GM21619 (cell line): ENCODE data around the gene CNGA1.
"Not testable (repeated sequence)": the region's sequence is repeated elsewhere in the genome, so short reads cannot be mapped to it uniquely, and the experiment has no call there.

Experiments
- ATAC-seq: cut with Tn5 transposase; IDR thresholded peaks from one replicate; pipeline ENCODE4 v1.9.1; 2021; ENCODE audit not compliant: unreplicated experiment

The CNGA1 gene

DNA sequence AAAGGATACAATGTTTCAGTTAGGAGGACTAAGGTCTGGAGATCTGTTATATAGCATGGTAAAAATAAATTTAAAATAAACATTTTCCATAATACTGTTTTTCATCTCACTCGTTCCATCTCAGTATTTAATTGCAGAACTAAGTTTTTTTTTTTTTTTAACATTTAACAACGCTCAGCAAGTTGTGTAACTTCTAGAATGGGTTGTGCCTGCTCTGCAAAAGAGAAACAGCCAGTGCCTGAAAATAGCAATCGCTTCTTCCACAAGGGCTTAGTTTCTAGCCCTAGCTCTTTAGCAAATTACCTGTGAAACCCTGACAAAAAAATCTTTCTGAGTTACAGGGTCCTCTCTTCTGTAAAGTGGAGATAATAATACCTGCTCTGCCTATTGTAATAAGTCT, 41.9 kb downstream of the CNGA1 start:
- no peak for ATAC-seq

DNA sequence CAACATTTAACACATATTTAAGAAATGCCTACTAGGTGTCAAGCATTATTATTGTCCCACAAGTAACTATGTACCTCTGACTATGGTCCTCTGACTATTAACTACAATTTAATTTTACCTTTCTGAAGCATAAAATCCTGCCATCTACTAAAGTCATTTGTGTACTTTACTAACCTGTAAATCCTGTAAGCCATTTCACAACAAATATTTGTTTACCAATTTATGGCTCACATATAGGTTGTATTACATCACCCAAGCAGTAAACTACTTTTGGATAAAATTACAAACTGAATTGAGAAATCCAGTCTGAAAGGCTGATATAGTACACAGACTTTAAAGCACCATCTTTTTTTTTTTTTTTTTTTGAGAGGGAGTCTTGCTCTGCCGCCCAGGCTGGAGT, 43.8 kb downstream of the CNGA1 start:
- ATAC-seq, result no peak

DNA sequence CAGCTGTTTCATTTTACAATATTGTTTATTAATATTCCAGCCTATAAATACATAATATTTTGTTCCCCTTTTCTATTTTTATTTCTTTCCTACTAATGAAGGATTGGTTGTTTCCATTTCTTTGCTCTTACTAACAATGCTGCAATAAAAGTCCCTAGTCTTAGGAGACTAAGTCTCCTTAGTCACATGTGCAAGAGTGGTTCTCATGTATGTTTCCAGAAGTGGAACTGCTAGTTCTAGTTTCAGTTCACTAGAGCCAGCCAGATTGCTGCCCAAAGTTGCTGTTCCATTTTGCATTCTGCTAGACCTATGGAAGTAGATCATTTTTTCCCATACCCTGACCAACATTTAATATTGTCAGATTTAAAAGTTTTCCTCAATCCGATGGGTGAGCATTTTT, 44.3 kb downstream of the CNGA1 start:
- peak; percentile 50 for ATAC-seq

DNA sequence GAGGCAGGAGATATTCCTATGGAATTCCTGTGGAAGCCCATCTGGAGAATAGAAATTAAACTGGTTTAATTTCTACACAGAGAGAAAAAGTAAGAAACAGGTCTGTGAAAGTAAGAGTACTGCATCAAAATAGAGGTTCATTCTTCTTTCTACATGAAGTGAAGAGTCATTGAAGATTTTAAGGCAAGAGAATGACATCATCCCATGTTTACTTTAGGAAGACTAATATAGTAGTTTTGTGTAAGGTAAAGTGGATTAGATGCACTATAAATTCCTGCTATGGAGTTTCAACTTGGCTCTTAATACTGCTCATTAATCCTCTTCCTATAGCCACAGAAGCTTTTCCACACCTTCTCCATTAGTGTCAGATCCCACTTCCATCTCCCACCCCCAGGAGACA, 47.6 kb downstream of the CNGA1 start:
- ATAC-seq, result no peak

DNA sequence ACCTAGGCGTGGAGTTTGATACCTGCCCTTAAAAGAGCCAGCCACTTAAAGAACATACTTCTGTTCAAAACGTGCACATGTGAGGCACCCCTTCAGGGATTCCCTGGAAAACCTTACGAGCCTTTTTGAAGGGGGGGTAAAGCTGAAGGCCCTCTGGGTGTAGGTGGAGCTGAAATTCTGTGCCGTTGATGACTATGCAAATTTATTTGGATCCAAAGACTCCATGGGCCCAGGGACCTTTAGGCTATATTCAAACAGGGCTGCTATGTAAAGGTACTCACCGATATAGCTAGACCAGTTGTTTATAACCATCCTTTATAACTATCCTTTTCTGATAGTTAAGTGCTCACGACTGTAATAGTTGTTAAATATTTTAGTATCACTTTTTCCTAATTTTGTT, 61.8 kb downstream of the CNGA1 start:
- no peak for ATAC-seq

DNA sequence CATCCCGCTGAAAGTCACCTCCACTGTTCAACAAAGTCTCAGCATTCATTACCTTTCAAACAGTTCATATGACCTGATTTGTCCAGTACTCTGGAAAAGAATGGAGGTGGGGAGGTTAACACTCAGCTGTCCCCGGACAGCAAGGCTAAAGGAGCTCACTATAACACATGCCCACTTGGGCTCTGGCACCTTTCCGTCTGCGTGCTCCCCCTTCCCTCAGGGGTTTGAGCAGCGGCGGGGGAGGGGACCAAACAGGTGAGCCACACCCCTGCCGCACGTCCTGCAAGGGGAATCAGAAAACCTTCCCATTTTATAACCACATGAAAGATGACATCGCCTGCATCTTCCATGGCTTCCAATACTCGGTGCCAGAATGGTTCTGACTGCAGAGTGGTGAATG, 62.2 kb downstream of the CNGA1 start:
- no peak for ATAC-seq

DNA sequence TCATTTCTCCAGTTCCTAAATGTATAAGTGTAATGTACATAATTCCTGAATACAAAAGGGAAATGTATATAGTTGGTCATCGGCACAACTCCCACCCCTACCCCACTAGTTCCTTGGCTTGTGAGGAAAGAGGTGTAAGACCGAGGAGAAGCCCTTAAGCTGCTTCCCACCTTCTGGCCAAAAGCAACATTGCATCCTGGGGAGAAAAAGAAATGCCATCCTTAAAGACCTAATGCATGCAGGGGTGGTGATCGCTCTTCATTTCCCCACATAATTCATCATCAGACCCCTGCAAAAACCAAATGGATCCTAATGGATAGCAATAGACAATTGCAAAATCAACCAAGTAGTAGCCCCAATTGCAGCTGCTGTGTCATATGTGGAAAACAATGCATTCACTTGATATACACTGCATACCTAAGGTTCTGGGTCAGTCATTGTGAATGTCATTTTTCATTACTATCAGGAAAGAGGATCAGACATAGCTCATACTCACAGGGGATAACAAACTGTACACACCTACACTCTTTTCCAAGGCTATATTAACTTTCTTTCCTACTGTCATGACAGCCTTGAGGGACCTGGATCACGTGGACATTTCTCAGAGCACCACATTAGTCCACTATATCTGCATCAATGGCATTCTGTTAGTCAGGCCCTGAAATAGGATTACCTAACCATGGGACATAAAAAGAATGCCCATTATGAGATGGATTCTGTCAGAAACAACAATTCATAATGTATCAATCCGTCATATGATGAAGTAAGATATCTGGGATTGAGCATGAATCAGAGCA, 70.4 kb downstream of the CNGA1 start:
- no peak for ATAC-seq

DNA sequence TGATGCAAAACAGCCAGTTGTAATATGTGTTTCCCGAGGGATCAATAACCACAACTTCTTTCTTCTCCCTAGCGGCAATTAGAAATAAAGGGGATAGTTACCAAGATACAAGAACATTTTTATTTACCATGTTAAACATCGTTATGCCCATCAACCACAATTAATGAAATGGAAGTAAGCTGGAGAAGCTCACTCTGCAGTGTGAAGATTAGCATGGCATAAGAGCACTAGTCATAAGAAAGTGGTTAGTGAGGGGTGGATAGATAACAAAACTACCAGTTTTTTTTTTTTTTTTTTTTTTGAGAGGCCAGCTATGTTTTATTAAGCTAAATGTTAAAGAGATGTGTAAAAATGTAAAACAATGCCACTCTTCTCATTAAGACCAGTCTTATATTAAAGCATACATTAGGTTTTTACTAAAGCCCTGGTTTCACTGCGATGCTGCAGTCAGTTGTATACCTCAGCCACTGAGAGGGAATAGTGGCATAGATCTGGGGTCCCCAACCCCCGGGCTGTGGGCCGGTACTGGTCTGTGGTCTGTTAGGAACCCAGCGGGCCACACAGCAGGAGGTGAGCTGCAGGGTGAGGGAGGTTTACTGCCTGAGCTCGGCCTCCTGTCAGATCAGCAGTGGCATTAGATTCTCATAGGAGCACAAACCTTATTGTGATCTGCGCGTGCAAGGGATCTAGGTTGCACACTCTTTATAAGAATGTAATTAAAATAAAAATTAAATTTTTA, 74.2 kb downstream of the CNGA1 start:
- ATAC-seq, result no peak

DNA sequence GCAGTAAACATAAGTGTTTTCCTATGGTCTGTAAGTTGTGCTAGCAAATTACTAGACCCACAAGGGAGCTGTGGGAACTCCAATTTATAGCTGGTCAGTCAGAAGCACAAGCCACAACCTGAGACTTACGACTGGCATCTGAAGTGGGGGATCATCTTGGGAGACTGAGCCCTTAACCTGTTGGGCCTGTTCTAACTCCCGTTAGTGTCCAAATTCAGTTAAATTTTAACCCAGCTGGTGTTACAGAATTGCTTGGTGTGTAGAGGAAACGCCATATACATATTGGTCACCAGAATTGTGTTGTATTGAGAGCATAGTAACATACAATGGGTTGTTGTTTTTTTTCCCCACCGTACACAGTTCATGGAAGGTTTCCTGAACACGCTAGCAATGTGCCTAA, 77.0 kb downstream of the CNGA1 start:
- no peak for ATAC-seq

DNA sequence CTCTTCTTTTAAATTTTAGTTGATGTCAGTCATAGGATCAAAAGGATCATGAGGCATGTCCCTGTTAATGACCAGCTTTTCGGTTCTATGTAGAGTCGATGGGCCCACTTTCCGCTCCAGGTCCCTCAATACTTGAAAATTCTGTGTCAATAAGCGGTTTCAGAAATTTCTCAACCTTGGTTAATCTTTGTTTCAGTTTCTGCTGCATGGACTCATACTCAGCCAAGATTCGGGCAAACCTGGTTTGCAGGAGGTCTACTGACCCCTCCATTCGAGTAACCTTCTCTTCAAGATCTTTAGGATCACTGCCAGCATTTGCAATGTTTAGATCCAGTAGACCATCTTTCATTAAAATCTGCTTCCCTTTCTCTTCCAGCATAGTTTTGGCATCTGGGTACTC, 80.1 kb downstream of the CNGA1 start:
- ATAC-seq, result no peak

DNA sequence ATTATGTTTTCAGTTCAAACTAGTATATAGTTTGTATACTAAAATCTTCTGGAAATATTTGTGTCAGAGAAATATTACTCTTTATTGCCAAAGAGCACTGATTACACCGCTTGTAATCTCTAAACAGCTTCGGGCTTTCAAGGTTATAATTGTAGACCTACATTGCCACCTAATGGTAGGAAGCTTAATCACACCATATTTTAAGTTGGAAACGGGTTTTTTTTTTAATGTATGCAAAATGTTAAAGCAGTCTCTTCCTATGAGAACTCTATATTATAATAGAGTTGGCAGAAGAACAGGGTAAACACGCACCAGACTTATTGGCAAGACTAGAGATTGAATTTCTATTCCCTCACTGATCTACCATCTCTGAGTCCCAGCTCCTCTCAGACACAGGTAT, 82.6 kb downstream of the CNGA1 start:
- peak; percentile 71 for ATAC-seq

DNA sequence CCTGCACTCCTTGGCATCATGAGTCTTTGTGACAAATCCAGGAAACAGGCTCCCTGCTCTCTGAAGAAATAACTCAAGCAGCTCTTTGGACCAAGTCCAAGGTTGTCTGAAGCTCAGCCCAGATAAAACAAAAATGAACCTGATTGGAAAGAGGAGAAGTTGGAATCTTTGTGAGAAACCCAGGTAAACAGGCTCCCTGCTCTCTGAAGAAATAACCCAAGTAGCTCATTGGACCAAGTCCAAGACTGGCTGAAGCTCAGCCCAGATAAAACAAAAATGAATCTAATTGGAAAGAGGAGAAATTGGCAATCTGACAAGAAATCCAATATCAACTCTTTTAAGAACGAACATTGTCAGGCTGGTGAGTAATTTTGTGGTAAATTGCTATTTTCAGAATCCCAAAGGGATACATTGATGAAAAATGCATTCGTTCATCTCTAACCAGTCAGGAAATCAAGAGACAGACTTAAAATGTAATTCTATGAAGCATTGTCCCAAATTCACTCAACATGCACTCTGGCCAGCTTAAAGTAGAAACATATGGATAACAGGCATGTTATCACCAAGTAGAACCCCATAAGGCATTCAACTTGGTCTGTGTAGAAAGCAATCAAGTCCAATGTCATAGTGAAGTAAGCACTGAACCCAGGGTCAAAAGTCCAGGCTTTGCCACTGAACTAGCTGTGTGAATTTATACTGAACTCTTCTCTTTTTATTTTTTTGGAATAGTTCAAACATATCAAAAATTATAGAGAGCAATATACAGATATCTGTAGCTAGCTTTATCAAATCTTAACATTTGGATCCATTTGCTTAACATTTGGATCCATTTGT, 85.3 kb downstream of the CNGA1 start:
- ATAC-seq, result no peak

DNA sequence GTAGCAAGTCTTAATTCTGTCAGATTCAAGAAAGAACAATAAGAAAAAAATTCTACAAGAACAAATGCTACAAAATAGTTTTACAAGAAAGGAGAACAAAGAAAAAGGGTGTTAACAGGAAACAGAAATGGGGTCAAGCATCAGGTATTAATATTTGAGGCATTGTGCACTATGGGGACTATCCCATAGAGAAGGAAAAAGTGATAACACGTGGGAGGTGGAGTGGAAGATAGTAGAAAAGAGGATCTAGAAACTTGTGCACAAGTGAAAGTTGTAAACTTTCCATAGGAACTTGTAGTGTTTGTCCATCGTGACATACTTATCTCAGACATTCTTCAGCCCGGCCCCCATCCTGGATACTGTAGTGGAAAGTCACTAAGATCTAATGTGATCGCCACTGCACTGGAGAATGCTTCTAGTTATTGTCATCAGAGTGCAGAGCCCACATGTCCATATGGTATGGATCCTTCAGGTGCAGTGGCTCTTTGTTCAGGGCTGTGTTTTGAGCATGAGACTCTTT, 86.7 kb downstream of the CNGA1 start:
- no peak for ATAC-seq

DNA sequence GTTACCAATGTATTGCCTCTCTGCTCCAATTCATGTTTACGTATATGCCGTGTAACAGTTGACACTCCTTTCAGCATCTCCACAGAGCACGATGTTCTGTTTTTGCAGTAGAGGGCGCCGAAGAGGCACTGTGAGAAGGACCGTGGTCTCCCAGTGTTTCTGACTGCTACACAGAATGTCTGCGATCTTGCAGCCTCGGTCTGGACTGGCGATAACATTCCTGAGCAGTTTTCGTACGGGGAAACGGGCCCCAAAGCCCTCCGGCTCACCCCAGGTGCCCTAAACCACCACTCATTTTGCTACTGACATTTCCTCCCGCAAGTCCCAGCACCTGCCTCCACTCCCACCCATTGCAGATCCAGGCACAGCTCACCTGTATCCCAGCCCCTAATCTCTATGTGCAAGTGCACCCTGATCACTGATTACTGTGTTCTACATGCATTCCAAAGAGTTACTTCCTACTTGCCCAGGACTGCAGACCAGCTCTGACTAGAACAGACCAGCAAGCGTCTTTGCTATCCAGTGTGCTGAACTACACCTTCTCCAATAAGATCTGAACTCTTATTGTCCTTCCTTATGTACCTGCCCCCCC, 89.7 kb downstream of the CNGA1 start:
- peak; percentile 98 for ATAC-seq

DNA sequence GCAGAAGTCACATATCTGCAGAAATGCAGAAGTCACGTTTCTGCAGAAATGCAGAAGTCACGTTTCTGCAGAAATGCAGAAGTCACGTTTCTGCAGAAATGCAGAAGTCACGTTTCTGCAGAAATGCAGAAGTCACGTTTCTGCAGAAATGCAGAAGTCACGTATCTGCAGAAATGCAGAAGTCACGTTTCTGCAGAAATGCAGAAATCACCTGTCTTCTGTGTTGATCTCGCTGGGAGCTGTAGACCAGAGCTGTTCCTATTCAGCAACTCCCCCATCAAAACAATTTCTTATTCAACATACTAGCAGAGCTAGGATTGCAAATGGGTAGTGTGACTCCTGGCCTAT, 93.2 kb downstream of the CNGA1 start:
- not testable (repeated sequence) for ATAC-seq

DNA sequence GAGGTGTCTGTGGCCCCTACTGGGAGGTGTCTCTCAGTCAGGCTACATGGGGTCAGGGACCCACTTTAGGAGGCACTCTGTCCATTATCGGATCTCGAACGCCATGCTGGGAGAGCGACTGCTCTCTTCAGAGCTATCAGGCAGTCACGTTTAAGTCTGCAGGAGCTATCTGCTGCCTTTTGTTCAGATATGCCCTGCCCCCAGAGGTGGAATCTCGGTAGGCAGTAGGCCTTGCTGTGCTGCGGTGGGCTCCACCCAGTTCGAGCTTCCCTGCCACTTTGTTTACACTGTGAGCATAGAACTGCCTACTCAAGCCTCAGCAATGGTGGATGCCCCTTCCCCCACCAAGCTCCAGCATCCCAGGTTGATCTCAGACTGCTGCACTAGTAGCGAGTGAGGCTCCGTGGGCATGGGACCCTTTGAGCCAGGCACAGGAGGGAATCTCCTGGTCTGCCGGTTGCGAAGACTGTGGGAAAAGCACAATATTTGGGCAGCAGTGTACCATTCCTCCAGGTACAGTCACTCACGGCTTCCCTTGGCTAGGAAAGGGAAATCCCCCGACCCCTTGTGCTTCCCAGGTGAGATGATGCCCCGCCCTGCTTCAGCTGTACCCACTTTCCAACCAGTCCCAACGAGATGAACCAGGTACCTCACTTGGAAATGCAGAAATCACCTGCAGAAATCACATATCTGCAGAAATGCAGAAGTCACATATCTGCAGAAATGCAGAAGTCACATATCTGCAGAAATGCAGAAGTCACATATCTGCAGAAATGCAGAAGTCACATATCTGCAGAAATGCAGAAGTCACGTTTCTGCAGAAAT, 93.8 kb downstream of the CNGA1 start:
- not testable (repeated sequence) for ATAC-seq

DNA sequence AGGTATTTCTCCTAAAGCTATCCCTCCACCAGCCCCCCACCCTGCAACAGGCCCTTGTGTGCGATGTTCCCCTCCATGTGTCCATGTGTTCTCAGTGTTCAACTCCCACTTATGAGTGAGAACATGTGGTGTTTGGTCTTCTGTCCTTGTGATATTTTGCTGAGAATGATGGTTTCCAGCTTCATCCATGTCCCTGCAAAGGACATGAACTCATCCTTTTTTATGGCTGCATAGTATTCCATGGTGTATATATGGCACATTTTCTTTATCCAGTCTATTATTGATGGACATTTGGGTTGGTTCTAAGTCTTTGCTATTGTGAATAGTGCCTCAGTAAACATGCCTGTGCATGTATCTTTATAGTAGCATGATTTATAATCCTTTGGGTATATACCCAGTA, 99.3 kb downstream of the CNGA1 start:
- ATAC-seq, result not testable (repeated sequence)

DNA sequence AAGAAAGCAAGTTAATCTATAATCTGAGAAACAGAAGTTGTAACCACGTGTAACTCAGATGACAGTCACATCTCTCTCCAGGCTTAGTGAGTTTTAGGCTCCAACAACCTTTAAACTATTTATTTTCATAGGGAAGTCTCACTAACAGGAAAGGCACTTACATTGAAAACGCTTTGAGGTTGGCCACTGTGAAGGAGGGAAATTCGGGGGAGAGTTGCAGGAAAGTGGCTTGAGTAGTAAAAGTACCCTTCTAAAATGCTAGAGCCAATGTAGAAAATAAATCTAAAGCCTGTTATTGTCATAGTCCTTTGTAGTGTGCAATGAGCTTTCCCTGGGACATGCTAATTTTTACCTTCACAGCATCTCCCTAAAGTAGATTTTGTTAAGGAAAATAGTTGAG, 101.1 kb downstream of the CNGA1 start:
- ATAC-seq, result no peak

DNA sequence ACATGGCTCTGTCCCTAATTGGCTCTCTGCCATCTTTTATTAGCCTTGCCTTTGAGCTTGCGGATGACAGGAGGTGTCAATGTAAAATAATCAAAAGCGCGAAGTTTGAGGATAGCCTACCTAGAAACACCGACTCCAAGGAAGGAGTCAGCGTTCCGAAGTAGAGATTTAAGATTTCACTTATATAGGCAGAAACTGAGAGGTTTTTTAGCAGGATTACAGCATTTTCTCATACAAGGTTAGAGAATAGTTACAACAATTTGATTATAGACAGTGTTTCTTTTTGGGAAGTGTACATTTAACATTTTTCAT, 101.6 kb downstream of the CNGA1 start:
- ATAC-seq, result peak; percentile 9

DNA sequence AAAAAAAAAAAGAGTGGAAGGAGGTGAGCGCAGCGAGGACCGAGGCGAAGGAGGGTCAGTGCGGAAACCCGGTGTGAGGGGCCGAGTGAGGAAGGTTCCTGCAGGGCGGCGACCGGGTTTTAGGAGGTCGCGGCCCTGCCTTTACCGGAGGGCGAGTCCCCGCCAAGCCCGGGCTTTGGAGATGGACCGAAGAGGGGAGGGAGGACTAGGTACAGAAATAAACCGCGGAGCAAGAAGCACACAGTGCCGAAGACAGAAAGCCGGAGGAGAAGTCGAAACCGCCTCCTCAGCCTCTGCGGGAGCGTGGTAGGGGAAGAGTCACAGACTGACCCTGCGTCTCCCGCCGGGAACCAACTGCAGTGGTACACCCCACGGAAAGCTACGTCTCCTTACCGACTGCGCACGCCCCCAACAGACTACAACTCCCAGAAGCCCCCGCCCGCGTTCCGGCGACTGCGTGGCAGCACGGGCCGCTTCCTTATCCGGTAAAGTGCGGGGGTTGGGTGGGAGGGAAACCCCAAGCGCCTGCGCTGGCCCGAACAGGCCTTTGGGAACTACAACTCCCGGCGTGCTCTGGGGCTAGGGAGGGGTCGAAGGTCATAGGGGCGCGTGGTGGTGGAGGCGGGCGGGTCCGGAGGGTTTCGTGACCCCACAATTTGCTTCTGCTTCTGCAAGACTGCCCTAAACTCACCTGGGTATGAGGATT, 102.1 kb downstream of the CNGA1 start, which contains the start of gene NFXL1:
Gene NFXL1, minus strand, starts transcription at position 364 of the 706 bp plus-strand sequence. CDS start 380 bp downstream, outside the sequence.
- peak; percentile 96 for ATAC-seq
